ENCODE measurements around the gene TBCCD1. TPM values are rescaled to one million over a fixed set of nuclear protein-coding genes. Genes with fewer than 3 reads are reported as not detected.

The TBCCD1 gene
- total RNA-seq (2014; rRNA removed; shearing (Covaris generic)), result 15.2 and 19.6 TPM in 2 replicates

DNA sequence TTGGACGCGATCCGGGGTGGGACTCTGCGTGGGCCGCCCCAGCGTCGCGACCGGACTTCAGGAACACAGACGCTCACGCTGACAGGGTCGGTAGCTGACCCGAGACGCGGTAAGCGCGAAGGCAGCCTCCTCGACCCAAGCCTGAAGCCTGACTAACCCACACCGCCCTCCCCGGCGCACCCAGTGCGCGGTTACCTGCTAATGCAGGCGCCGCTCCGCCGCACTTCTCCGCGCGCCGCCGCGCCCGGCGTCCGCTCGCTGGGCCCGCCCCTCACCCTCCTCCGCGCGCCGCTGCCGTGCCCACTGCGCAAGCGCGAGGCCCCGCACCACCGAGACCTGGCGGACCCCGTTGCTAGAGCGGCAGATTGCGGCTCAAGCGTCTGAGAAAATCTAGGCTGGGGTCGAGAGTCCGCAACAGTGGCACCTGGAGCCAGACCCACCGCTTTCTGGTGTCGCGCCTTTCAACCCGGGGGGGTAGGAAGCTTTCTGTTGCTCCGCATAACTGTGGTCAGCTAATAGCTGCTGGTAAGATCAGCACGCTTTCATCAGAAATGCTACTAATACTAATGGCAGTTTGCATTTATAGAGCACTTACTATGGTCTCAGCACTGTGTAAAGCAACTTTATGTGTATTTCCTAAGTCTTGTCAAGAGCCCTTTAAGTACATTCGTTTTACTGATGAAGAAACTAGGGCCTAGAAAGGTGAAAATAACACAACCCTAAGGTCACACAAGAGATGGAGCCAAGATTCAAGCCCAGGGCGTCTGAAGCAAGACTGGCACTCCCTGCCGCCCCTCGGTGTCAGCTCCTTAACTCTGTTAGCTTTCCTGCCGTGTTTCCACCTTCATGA, at the start of gene TBCCD1:
Gene TBCCD1, minus strand, starts transcription at position 268 of the 850 bp plus-strand sequence. CDS start 3,010 bp downstream, outside the sequence.
- H3K36me3 ChIP-seq (replicated peaks; ENCODE audit: control insufficient read depth, insufficient read depth, low read length), result no peaks in the 10 kb centered on the region
- no peaks in the 10 kb centered on the region for H3K27me3 ChIP-seq (ENCODE audit: control insufficient read depth, insufficient read depth, low read length)
- DNase-seq, result peak; percentile 95
- H3K4me3 ChIP-seq (ENCODE audit: insufficient read depth, low read depth, low read length), result peak within 1 kb of the TSS; percentile 93

DNA sequence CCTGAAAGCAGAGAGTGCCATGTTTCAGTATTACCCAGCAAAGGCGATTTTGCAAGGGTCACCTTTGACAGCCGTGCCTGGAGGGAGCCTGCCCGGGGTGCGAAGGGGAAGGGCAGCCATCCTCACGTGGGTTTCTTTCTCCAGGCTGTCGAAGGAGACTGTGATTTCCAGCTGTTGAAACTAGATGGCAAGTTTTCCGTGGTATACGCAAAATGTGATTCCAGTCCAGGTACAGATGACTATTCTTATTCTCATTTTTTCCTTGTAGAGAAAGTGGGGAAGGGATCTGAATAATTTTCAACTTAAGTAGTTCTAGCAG, 49.1 kb upstream of the TBCCD1 start:
- Histone ChIP-seq H3K36me3 (replicated peaks; ENCODE audit: control insufficient read depth, insufficient read depth, low read length) (no peaks in the 10 kb centered on the region), H3K27me3 (ENCODE audit: control insufficient read depth, insufficient read depth, low read length) (peaks cover 5% of the 10 kb centered on the region), H3K4me3 (ENCODE audit: insufficient read depth, low read depth, low read length) (no peak overlapping the region)
- no peak for DNase-seq

- peak; percentile 87 for DNase-seq
Measured at GRCh38 chr3:186614597-186615483, 47.7 kb upstream of the TBCCD1 start.

GRCh38 chr3:186614266-186614596, 47.1 kb upstream of the TBCCD1 start:
- Histone ChIP-seq H3K27me3 (ENCODE audit: control insufficient read depth, insufficient read depth, low read length) (peaks cover 5% of the 10 kb centered on the region), H3K4me3 (ENCODE audit: insufficient read depth, low read depth, low read length) (no peak overlapping the region), H3K36me3 (replicated peaks; ENCODE audit: control insufficient read depth, insufficient read depth, low read length) (no peaks in the 10 kb centered on the region)
- DNase-seq, result no peak

More at GRCh38 chr3:186614597-186615483, 47.7 kb upstream of the TBCCD1 start:
- H3K4me3 ChIP-seq (ENCODE audit: insufficient read depth, low read depth, low read length), result no peak overlapping the region
- no peaks in the 10 kb centered on the region for H3K36me3 ChIP-seq (replicated peaks; ENCODE audit: control insufficient read depth, insufficient read depth, low read length)
- peaks cover 5% of the 10 kb centered on the region for H3K27me3 ChIP-seq (ENCODE audit: control insufficient read depth, insufficient read depth, low read length)

DNA sequence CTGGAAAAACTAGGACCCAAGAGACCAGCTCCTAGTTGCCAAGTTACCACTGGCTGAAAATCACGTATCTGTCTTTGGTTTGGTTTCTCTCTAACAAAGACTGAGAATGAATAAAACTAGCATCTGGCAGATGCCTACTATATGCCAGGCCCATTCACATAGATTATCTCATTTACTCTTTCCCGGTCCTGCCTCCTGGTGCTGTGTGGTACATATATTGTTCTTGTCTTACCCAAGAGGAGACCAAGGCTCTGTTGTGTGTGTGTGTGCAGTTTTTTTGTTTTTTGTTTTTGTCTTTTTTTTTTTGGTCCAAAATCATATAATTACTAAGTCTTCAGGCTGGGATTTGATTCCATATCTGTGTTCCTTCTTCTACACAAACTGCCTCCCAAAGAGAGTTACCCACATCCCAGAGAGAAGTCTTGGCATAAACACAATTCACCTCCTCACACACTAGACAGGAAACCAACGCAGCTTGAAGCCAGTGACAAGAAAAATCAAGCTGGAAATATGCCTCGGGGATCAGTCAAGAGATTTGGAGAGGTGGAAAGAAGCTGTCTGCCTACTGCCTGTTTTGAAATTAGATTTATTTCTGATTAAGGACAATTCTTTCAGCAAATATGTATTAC, 46.6 kb upstream of the TBCCD1 start:
- DNase-seq, result no peak
- Histone ChIP-seq H3K4me3 (ENCODE audit: insufficient read depth, low read depth, low read length) (no peak overlapping the region), H3K36me3 (replicated peaks; ENCODE audit: control insufficient read depth, insufficient read depth, low read length) (no peaks in the 10 kb centered on the region), H3K27me3 (ENCODE audit: control insufficient read depth, insufficient read depth, low read length) (peaks cover 5% of the 10 kb centered on the region)

- Histone ChIP-seq H3K27me3 (ENCODE audit: control insufficient read depth, insufficient read depth, low read length) (peaks cover 5% of the 10 kb centered on the region), H3K36me3 (replicated peaks; ENCODE audit: control insufficient read depth, insufficient read depth, low read length) (no peaks in the 10 kb centered on the region), H3K4me3 (ENCODE audit: insufficient read depth, low read depth, low read length) (no peak within 1 kb of the TSS)
- DNase-seq, result no peak
Measured at GRCh38 chr3:186612721-186613636, 45.8 kb upstream of the TBCCD1 start, which contains the start of gene AHSG. Gene AHSG (plus strand): TSS chr3:186613060. CDS start chr3:186613142, 82 bp downstream.

- H3K4me3 ChIP-seq (ENCODE audit: insufficient read depth, low read depth, low read length), result no peak overlapping the region
- no peaks in the 10 kb centered on the region; the same call in 1 of the 2 replicates for H3K27me3 ChIP-seq (ENCODE audit: control insufficient read depth, insufficient read depth, low read length)
- DNase-seq, result no peak
Measured at GRCh38 chr3:186612065-186612464, 44.9 kb upstream of the TBCCD1 start.

GRCh38 chr3:186609247-186609868, 42.2 kb upstream of the TBCCD1 start:
- no peaks in the 10 kb centered on the region for H3K36me3 ChIP-seq (replicated peaks; ENCODE audit: control insufficient read depth, insufficient read depth, low read length)
- no peak overlapping the region for H3K4me3 ChIP-seq (ENCODE audit: insufficient read depth, low read depth, low read length)
- DNase-seq, result no peak
- H3K27me3 ChIP-seq (ENCODE audit: control insufficient read depth, insufficient read depth, low read length), result no peaks in the 10 kb centered on the region; the same call in 1 of the 2 replicates

More at GRCh38 chr3:186612065-186612464, 44.9 kb upstream of the TBCCD1 start:
- H3K36me3 ChIP-seq (replicated peaks; ENCODE audit: control insufficient read depth, insufficient read depth, low read length), result no peaks in the 10 kb centered on the region

GRCh38 chr3:186608624-186609215, 41.6 kb upstream of the TBCCD1 start:
- DNase-seq, result no peak
- no peaks in the 10 kb centered on the region for H3K36me3 ChIP-seq (replicated peaks; ENCODE audit: control insufficient read depth, insufficient read depth, low read length)
- H3K27me3 ChIP-seq (ENCODE audit: control insufficient read depth, insufficient read depth, low read length), result no peaks in the 10 kb centered on the region; the same call in 1 of the 2 replicates
- no peak overlapping the region for H3K4me3 ChIP-seq (ENCODE audit: insufficient read depth, low read depth, low read length)

- no peak for DNase-seq
- Histone ChIP-seq H3K36me3 (replicated peaks; ENCODE audit: control insufficient read depth, insufficient read depth, low read length) (no peaks in the 10 kb centered on the region), H3K4me3 (ENCODE audit: insufficient read depth, low read depth, low read length) (no peak overlapping the region), H3K27me3 (ENCODE audit: control insufficient read depth, insufficient read depth, low read length) (no peaks in the 10 kb centered on the region; the same call in 1 of the 2 replicates)
Measured at GRCh38 chr3:186605561-186606545, 38.7 kb upstream of the TBCCD1 start.

DNA sequence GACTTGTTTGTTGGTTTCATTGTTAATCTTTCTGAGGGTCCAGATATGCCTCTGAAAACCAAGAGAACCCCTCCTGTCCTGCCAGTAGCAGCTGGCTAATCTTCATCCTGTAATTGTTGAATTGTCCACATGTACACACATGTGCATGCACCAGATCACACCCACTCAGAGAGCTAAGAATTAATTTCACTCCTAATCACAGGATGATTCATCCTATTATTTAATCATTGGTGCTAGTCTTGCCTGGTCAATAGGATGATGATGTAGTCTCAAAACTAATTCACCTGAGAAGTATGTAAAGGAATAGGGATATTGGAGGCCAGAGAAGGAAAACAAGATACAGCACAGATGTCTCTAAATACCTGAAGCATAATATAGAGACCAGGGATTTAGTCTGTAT, 37.9 kb upstream of the TBCCD1 start:
- DNase-seq, result no peak
- H3K36me3 ChIP-seq (replicated peaks; ENCODE audit: control insufficient read depth, insufficient read depth, low read length), result no peaks in the 10 kb centered on the region
- no peaks in the 10 kb centered on the region; the same call in 1 of the 2 replicates for H3K27me3 ChIP-seq (ENCODE audit: control insufficient read depth, insufficient read depth, low read length)
- no peak overlapping the region for H3K4me3 ChIP-seq (ENCODE audit: insufficient read depth, low read depth, low read length)

DNA sequence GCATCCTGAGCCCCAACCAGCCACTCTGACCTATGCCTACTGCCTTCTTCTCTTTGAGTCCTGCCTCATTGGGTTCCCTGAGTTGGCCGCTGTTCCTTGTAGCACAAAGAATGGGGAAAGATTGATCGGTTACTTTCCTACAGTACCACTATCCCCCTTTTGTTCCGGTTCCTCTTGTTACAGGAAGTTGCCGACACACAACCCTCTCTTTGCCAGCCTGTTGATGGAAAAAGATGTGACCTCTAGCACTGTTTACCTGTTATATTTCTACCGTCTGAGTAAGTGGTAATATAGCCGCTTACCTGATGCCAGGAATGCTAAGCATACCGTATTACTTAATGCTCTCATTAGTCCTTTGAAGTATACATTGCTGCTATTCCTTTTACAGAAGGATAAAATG, 36.0 kb upstream of the TBCCD1 start:
- no peak for DNase-seq
- Histone ChIP-seq H3K36me3 (replicated peaks; ENCODE audit: control insufficient read depth, insufficient read depth, low read length) (no peaks in the 10 kb centered on the region), H3K4me3 (ENCODE audit: insufficient read depth, low read depth, low read length) (no peak overlapping the region), H3K27me3 (ENCODE audit: control insufficient read depth, insufficient read depth, low read length) (no peaks in the 10 kb centered on the region; the same call in 1 of the 2 replicates)
